HG03520 (cell line): ENCODE results near the gene ATXN3.

Source experiments
- ATAC-seq: cut with Tn5 transposase; IDR thresholded peaks from one replicate; pipeline ENCODE4 v1.9.1; 2021; ENCODE audit warnings: mild to moderate bottlenecking, moderate library complexity; ENCODE audit not compliant: unreplicated experiment

ATXN3 gene

GRCh38 chr14:92106143-92106926 lies at the start of gene ATXN3:
TSS of gene ATXN3 (minus strand) at chr14:92106582. CDS start at chr14:92106552, 30 bp downstream.
- peak; percentile 87 for ATAC-seq

GRCh38 chr14:92154283-92154942 lies 48.0 kb upstream of the ATXN3 start:
- no peak for ATAC-seq

GRCh38 chr14:92153581-92153980 lies 47.2 kb upstream of the ATXN3 start:
- no peak for ATAC-seq

GRCh38 chr14:92144708-92145107 lies 38.3 kb upstream of the ATXN3 start:
- ATAC-seq, result no peak

GRCh38 chr14:92143962-92144361 lies 37.6 kb upstream of the ATXN3 start:
- ATAC-seq, result no peak

GRCh38 chr14:92143309-92143708 lies 36.9 kb upstream of the ATXN3 start:
- ATAC-seq, result no peak

GRCh38 chr14:92135269-92135668 lies 28.9 kb upstream of the ATXN3 start:
- no peak for ATAC-seq

- no peak for ATAC-seq
Observed at GRCh38 chr14:92134456-92134855, 28.1 kb upstream of the ATXN3 start.

- ATAC-seq, result no peak
Observed at GRCh38 chr14:92122761-92123160, 16.4 kb upstream of the ATXN3 start.

GRCh38 chr14:92122351-92122677 lies 15.9 kb upstream of the ATXN3 start:
- ATAC-seq, result no peak

GRCh38 chr14:92121670-92122350 lies 15.4 kb upstream of the ATXN3 start, which contains the start of the genes CPSF2 and NDUFB1:
TSS of gene CPSF2 (plus strand) at chr14:92121969. CDS start at chr14:92130985, 9,016 bp downstream.
TSS of gene NDUFB1 (minus strand) at chr14:92121706. CDS start at chr14:92117637, 4,069 bp downstream.
- peak; percentile 80 for ATAC-seq

- ATAC-seq, result peak; percentile 16
Observed at GRCh38 chr14:92121207-92121669, 14.9 kb upstream of the ATXN3 start.

GRCh38 chr14:92109490-92109889 lies 3.1 kb upstream of the ATXN3 start:
- no peak for ATAC-seq

- ATAC-seq, result no peak
Observed at GRCh38 chr14:92108345-92109254, 2.2 kb upstream of the ATXN3 start.

GRCh38 chr14:92105893-92106142 lies 564 bp downstream of the ATXN3 start:
- peak; percentile 4 for ATAC-seq

- no peak for ATAC-seq
Observed at GRCh38 chr14:92105073-92105892, 1.1 kb downstream of the ATXN3 start.

- ATAC-seq, result no peak
Observed at GRCh38 chr14:92103363-92103989, 2.9 kb downstream of the ATXN3 start.

- no peak for ATAC-seq
Observed at GRCh38 chr14:92099802-92100201, 6.6 kb downstream of the ATXN3 start.

GRCh38 chr14:92093320-92093719 lies 13.1 kb downstream of the ATXN3 start:
- no peak for ATAC-seq

GRCh38 chr14:92088494-92088893 lies 17.9 kb downstream of the ATXN3 start:
- no peak for ATAC-seq
